ENCODE data around the gene SP1.

DNA sequence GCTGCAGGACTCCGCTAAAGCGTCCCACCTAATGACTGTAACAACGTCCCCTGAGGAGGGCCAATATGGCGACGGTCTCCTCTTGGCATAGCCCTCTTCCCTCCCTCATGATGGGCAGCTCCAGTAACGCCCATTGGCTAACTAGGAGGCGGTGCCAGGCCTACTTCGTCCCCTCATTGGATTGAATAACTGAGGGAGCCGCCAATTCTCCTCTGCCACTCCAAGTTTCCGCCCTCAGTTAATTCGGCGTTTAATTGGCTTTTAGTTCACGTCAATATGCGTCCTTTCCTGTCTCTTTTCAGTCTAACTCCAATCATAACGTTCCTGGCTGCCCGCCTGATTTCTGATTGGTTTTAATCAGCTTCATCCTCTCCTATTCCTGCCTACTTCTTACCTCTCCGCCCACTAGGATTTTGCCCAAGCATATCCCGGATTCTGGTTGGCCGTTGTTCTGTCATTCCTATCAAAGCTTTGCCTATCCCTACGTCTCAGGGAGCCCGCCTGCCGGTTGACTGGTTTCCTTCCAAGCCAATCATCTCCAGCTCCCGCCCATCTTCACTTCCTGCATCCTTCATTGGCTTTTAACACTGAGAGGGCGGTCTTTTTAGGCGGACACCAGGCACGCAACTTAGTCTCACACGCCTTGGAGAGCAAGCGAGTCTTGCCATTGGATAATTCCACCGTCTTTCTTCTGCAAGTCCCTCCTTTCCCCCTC lies 430 bp upstream of the SP1 start:
- TF ChIP-seq, protein P1, sequence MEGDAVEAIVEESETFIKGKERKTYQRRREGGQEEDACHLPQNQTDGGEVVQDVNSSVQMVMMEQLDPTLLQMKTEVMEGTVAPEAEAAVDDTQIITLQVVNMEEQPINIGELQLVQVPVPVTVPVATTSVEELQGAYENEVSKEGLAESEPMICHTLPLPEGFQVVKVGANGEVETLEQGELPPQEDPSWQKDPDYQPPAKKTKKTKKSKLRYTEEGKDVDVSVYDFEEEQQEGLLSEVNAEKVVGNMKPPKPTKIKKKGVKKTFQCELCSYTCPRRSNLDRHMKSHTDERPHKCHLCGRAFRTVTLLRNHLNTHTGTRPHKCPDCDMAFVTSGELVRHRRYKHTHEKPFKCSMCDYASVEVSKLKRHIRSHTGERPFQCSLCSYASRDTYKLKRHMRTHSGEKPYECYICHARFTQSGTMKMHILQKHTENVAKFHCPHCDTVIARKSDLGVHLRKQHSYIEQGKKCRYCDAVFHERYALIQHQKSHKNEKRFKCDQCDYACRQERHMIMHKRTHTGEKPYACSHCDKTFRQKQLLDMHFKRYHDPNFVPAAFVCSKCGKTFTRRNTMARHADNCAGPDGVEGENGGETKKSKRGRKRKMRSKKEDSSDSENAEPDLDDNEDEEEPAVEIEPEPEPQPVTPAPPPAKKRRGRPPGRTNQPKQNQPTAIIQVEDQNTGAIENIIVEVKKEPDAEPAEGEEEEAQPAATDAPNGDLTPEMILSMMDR (IDR thresholded peaks at IDR 0.05; ENCODE audit: insufficient read depth, low read depth, low read length), result no peak
- no peak for TF ChIP-seq EZH2 (IDR thresholded peaks at IDR 0.05; ENCODE audit: insufficient read depth, low read length)
